MCF 10A (cell line): ENCODE results near the gene KLHL17. TPM values are rescaled to one million over a fixed set of nuclear protein-coding genes. Genes with fewer than 3 reads are reported as not detected.
"Not testable (repeated sequence)": the region's sequence is repeated elsewhere in the genome, so short reads cannot be mapped to it uniquely, and the experiment has no call there.

ENCODE experiments used
- BruUV-seq: library from RNA; stranded (reverse); fragments of 400-500 nt; replicated peaks from 2 replicates; lab custom pipeline; 2021; lab: Mats Ljungman, UMichigan
- CTCF ChIA-PET: fragments of 300-600 bp; sonication (Branson Sonifier 250); formaldehyde crosslinking; extraction: SDS; loops from one replicate; lab custom pipeline; 2021; ENCODE audit warnings: antibody characterized with exemption, inconsistent platforms; lab: Yijun Ruan, JAX
- POLR2A ChIA-PET: fragments of 300-600, 350-650 bp; sonication (Branson Sonifier 250); formaldehyde crosslinking; extraction: SDS; loops from one replicate; lab custom pipeline; 2020; ENCODE audit warnings: antibody characterized with exemption, inconsistent platforms; lab: Yijun Ruan, JAX
- DNase-seq: peaks from one replicate; pipeline ENCODE4 v3.0.0-alpha.2; 2018; ENCODE audit not compliant: unreplicated experiment
- H3K27ac Mint-ChIP-seq: one replicate; pipeline ENCODE4 v1.8.0; 2022; ENCODE audit warnings: mild to moderate bottlenecking, low read depth, mixed read lengths; ENCODE audit not compliant: unreplicated experiment
- H3K27me3 Mint-ChIP-seq: one replicate; pipeline ENCODE4 v1.8.0; 2022; ENCODE audit warnings: mixed read lengths; ENCODE audit not compliant: insufficient read depth, unreplicated experiment
- H3K36me3 Mint-ChIP-seq: one replicate; pipeline ENCODE4 v1.8.0; 2022; ENCODE audit warnings: mild to moderate bottlenecking, moderate library complexity, mixed read lengths; ENCODE audit not compliant: insufficient read depth, unreplicated experiment
- H3K4me1 Mint-ChIP-seq: one replicate; pipeline ENCODE4 v1.8.0; 2022; ENCODE audit warnings: mixed read lengths; ENCODE audit not compliant: insufficient read depth, unreplicated experiment
- H3K4me3 Mint-ChIP-seq: one replicate; pipeline ENCODE4 v1.8.0; 2022; ENCODE audit warnings: mild to moderate bottlenecking, moderate library complexity, mixed read lengths; ENCODE audit not compliant: unreplicated experiment
- H3K9me3 Mint-ChIP-seq: one replicate; pipeline ENCODE4 v1.8.0; 2022; ENCODE audit warnings: mixed read lengths; ENCODE audit not compliant: unreplicated experiment
- CTCF ChIP-seq: fragments of 200-600 bp; IDR thresholded peaks from one replicate; pipeline ENCODE4 v1.8.0; 2022; ENCODE audit warnings: antibody characterized with exemption, mild to moderate bottlenecking; ENCODE audit not compliant: unreplicated experiment
- intact Hi-C: fragments of 100-400 bp; cut with micrococcal nuclease; formaldehyde crosslinking; loops from 2 replicates; pipeline ENCODE4 v1.14.1; 2022
- total RNA-seq: library from RNA; stranded (reverse); gene quantifications from 2 replicates; pipeline ENCODE4 v1.2.3, GENCODE V29; 2022

KLHL17 gene
- total RNA-seq, 1 experiment from 2014 or later, result 15.1 TPM

GRCh38 chr1:993379-993995, 33.1 kb downstream of the KLHL17 start:
- ChIA-PET CTCF (interaction anchor here (3.6 to 4.8 kb wide), 2 partner anchors 9 to 71 kb away, joined by 12 to 34 read pairs; no protein-coding TSS in a partner anchor), POLR2A (no interaction called here)
- H3K27me3 Mint-ChIP-seq, result peaks cover 19% of the 10 kb centered on the region
- intact Hi-C loops, result no loop called here
- BruUV-seq, result no TSS peak
- DNase-seq, result no peak
- no peak overlapping the region for H3K4me3 Mint-ChIP-seq
- no peaks in the 10 kb centered on the region for H3K36me3 Mint-ChIP-seq
- peaks cover 11% of the 10 kb centered on the region for H3K9me3 Mint-ChIP-seq
- H3K27ac Mint-ChIP-seq, result no peak overlapping the region
- TF ChIP-seq CTCF, result no peak
- peaks cover 4% of the 10 kb centered on the region for H3K4me1 Mint-ChIP-seq

- ChIA-PET CTCF (interaction anchor here (0.7 to 4.8 kb wide), 5 partner anchors 10 to 70 kb away, joined by 3 to 34 read pairs (median 3); partner anchors contain the start of gene AGRN), POLR2A (interaction anchor here (0.7 to 1.4 kb wide), 2 partner anchors 14 to 95 kb away, joined by 3 read pairs; no protein-coding TSS in a partner anchor)
- DNase-seq, H3K4me1 Mint-ChIP-seq, H3K4me3 Mint-ChIP-seq, H3K36me3 Mint-ChIP-seq, H3K27ac Mint-ChIP-seq, H3K27me3 Mint-ChIP-seq, intact Hi-C loops, BruUV-seq: not testable (repeated sequence)
- peaks cover 11% of the 10 kb centered on the region for H3K9me3 Mint-ChIP-seq
Observed at GRCh38 chr1:994546-994945, 34.2 kb downstream of the KLHL17 start.

- DNase-seq, result no peak
- ChIA-PET POLR2A (interaction anchor here (1.4 kb wide), 1 partner anchor 12 kb away, joined by 3 read pairs; no protein-coding TSS in a partner anchor), CTCF (interaction anchor here (1.6 to 4.8 kb wide), 2 partner anchors 12 to 24 kb away, joined by 3 to 34 read pairs; partner anchors contain the start of gene AGRN)
- no peak overlapping the region for H3K4me3 Mint-ChIP-seq
- no peak overlapping the region for H3K27ac Mint-ChIP-seq
- no peak for TF ChIP-seq CTCF
- no TSS peak for BruUV-seq
- peaks cover 11% of the 10 kb centered on the region for H3K9me3 Mint-ChIP-seq
- H3K4me1 Mint-ChIP-seq, result peaks cover 7% of the 10 kb centered on the region
- intact Hi-C loops, result no loop called here
- H3K27me3 Mint-ChIP-seq, result no peaks in the 10 kb centered on the region
- no peaks in the 10 kb centered on the region for H3K36me3 Mint-ChIP-seq
Observed at GRCh38 chr1:995665-996633, 35.6 kb downstream of the KLHL17 start.

GRCh38 chr1:996851-997712, 36.7 kb downstream of the KLHL17 start:
- POLR2A ChIA-PET, result interaction anchor here (0.6 kb wide), 1 partner anchor 31 kb away, joined by 3 read pairs; the partner anchor contains the start of gene PLEKHN1
- no peak overlapping the region for H3K27ac Mint-ChIP-seq
- H3K4me1 Mint-ChIP-seq, result peaks cover 12% of the 10 kb centered on the region
- CTCF ChIA-PET, result interaction anchor here (0.6 to 1.1 kb wide), 2 partner anchors 13 to 371 kb away, joined by 3 to 5 read pairs; no protein-coding TSS in a partner anchor
- peaks cover 7% of the 10 kb centered on the region for H3K9me3 Mint-ChIP-seq
- no peak for TF ChIP-seq CTCF
- DNase-seq, result no peak
- H3K36me3 Mint-ChIP-seq, result no peaks in the 10 kb centered on the region
- H3K4me3 Mint-ChIP-seq, result no peak overlapping the region
- H3K27me3 Mint-ChIP-seq, result no peaks in the 10 kb centered on the region
- intact Hi-C loops, result no loop called here
- no TSS peak for BruUV-seq
